ENCODE results near the gene KLF16. TPM values are rescaled to one million over a fixed set of nuclear protein-coding genes. Genes with fewer than 3 reads are reported as not detected.

The KLF16 gene
- total RNA-seq, 1 donor, result 10.4 TPM

DNA sequence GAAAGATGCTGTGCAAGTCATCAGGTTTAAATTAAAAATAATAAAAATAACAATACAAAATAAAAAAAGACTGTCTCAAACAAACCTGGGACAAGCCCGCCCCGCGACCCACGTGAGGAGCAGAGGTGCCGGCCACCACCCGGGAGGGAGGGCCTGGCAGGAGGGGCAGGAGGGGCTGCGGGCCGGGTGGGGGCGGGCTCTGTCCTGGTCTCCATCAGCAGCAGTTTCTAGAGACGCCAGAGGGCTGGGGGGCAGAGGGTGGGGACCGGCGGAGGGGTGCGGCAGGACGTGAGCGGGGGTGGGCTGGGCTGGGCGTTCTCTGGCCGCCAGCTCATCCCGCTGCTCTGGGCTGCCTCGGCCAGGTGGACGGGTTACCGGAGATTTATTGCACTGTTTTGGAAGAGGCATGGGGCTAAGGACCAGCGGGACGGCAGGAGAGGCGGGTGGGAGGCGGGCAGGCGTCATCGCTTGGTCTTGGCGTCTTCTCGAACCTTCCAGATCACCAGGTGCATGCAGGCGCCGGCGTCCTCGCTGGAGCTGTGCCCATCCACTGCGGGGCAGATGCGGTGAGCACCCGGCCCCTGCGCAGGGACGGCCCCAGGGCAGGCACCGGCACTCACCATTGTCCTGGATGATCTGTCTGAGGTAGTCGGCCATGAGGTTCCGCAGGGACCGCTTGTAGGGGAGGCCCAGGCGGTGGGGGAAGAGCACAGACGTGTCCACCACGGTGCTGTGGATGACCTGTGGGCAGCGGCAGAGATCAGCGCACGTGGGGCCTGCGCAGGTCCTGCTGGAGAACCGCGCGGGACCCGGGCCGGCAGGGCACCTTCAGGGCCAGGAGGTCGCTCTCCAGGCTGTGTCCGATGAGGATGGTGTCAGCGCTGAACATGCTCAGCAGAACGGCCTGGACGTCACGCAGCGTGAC, 47.5 kb downstream of the KLF16 start:
- DNase-seq (ENCODE audit: low read depth), result no peak
- TF ChIP-seq, protein P1, sequence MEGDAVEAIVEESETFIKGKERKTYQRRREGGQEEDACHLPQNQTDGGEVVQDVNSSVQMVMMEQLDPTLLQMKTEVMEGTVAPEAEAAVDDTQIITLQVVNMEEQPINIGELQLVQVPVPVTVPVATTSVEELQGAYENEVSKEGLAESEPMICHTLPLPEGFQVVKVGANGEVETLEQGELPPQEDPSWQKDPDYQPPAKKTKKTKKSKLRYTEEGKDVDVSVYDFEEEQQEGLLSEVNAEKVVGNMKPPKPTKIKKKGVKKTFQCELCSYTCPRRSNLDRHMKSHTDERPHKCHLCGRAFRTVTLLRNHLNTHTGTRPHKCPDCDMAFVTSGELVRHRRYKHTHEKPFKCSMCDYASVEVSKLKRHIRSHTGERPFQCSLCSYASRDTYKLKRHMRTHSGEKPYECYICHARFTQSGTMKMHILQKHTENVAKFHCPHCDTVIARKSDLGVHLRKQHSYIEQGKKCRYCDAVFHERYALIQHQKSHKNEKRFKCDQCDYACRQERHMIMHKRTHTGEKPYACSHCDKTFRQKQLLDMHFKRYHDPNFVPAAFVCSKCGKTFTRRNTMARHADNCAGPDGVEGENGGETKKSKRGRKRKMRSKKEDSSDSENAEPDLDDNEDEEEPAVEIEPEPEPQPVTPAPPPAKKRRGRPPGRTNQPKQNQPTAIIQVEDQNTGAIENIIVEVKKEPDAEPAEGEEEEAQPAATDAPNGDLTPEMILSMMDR (IDR thresholded peaks at IDR 0.05; ENCODE audit: insufficient read depth, low read depth, low read length), result no peak
- H3K4me3 ChIP-seq (ENCODE audit: low read depth, low read length), result no peak overlapping the region

DNA sequence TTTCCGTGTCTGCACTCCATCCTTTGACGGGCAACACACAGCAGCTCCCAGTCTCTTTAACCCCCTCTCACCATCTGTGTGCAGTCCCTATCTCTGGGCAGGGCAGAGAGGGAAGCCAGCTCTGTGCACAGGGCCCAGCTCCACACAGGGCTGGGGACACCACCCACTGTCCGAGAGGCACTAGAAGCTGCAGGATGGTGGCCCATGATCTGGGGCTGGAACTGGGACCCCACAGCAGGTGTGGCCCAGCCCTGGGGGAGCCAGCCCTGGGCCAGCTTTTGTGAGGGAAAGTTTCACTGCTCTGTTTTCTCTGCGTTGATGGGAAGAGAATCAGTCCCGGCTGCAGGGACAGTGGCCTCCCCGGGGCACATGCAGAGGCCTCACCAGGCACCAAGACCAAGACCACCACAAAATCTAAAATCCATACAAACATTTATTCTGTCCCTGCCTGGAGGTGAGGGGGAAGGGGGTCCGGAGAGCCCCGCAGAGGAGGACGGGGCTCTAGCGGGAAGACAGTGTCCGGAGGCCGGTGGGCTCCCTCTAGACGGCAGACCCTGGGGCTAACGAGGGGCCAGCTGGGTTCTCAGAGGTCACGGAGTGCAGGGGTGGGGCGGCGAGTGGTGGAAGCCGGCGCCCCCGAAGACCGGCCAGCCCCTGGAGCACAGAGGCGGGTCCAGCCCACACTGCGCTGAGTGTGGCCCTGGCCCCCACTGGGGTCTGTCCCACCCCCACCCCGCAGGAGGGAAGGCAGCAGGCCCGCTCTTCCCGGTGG, 48.4 kb downstream of the KLF16 start:
- TF ChIP-seq, protein P1 (IDR thresholded peaks at IDR 0.05; ENCODE audit: insufficient read depth, low read depth, low read length), result no peak
- H3K4me3 ChIP-seq (ENCODE audit: low read depth, low read length), result no peak overlapping the region
- DNase-seq (ENCODE audit: low read depth), result no peak

DNA sequence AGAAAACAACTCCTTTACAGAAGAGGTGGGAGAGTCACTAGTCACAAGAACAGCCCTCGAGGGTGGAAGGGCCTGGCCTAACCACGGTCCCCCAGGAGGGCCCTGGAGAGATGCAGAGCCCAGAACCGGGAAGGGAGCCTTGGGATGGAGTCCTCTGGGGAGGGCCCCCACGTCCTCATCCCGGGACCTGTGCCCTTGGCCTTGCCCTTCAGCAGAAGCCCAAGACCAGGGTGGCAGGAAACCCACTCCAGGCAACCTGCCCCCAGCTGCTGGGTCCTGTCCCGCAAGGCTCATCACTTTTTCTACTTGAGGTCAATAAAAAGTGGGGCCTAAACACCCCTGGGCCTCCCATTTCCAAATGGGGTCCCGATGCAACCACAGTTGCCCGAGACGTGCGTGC, 49.0 kb downstream of the KLF16 start:
- H3K4me3 ChIP-seq (ENCODE audit: low read depth, low read length), result no peak overlapping the region
- DNase-seq (ENCODE audit: low read depth), result no peak
- TF ChIP-seq, protein P1 (IDR thresholded peaks at IDR 0.05; ENCODE audit: insufficient read depth, low read depth, low read length), result no peak

DNA sequence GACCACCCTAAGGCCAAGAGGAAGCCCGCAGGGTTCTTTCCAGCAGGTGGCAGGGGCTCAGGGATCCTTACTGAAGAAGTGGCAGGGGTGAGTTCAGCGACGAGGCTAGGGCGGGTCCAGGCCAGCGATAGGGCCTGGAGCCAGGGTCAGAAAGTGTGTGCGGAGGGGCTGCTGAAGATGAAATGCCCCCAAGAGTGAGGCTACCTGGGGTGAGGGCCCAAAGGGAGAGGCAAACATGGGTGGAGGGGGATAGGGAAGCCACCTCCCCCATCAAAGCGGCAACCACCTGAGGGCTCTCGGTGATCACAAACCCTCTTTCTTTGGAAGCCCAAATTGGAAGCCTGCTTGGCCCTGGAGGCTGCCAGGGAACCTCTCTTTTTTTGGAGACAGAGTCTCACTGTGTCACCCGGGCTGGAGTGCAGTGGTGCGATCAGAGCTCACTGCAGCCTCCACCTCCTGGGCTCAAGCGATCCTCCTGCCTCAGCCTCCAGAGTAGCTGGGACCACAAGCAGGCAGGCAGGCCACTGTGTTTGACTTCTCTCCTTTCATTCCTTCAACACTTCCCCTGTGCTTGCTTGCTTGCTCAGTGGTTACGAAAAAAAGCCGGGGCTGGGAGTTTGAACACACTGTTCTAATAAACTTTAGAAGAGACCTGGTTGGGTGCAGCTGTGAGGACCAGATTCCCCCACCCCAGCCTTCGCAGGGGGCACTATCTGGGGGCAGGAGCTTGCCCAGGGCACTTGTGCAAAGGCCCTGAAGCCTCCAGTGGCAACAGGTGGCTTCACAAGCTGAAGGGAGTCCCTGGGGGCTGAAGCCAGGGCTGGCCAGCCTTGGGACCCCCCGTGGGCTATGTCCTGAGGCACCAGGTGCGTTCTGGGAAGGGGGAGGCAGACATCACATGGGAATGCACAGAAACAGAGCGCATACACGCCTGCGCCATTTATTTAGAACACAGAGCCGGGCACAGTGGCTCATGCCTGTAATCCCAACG, 49.9 kb downstream of the KLF16 start:
- no peak for DNase-seq (ENCODE audit: low read depth)
- peak overlapping the region; percentile 69 for H3K4me3 ChIP-seq (ENCODE audit: low read depth, low read length)
- TF ChIP-seq, protein P1 (IDR thresholded peaks at IDR 0.05; ENCODE audit: insufficient read depth, low read depth, low read length), result no peak

DNA sequence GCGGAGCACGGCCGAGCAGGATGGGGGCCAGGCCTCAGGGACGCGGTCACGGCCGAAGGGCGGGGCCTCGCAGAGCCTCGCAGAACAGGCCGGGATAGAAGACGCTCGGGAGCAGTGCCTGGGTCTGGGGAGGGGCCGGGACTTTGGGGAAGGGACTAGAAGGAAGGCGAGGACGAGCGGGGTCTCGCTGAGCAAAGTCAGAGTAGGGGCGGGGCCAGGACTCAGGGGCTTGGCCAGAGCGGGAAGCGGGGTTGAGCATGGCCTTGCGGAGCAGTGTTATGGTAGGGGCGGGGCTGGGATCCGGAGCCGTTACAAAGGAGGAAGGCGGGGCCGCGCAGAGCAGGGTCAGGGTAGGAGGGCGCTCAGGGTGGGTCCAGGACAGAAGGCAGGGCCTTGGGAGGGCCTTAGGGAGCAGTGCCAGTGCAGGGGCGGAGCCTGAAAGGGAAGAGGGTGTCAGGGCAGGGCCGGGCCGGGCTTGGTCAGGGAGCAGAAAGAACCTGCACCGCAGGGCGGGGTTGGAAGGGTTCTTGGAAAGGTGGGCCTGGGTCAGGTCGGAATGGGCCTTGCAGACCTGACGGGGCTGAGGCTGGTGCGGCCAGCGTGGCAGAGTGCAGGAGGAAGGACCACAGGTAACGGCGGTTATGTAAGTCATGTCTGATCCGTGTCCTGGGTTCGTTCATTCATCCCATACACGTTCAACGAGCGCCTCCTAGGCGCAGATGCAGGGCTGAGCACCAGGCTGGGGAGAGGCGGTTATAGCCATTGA, 50.8 kb downstream of the KLF16 start:
- peak; percentile 96 for DNase-seq (ENCODE audit: low read depth)
- TF ChIP-seq, protein P1 (IDR thresholded peaks at IDR 0.05; ENCODE audit: insufficient read depth, low read depth, low read length), result peak; percentile 55
- peak overlapping the region; percentile 69 for H3K4me3 ChIP-seq (ENCODE audit: low read depth, low read length)
